COLO668 (cell line): ENCODE measurements around the gene PAEP.

Experiments
- DNase-seq: peaks from one replicate; lab custom pipeline; 2025; ENCODE audit not compliant: unreplicated experiment; lab: John Stamatoyannopoulos, UW

Gene PAEP

DNA sequence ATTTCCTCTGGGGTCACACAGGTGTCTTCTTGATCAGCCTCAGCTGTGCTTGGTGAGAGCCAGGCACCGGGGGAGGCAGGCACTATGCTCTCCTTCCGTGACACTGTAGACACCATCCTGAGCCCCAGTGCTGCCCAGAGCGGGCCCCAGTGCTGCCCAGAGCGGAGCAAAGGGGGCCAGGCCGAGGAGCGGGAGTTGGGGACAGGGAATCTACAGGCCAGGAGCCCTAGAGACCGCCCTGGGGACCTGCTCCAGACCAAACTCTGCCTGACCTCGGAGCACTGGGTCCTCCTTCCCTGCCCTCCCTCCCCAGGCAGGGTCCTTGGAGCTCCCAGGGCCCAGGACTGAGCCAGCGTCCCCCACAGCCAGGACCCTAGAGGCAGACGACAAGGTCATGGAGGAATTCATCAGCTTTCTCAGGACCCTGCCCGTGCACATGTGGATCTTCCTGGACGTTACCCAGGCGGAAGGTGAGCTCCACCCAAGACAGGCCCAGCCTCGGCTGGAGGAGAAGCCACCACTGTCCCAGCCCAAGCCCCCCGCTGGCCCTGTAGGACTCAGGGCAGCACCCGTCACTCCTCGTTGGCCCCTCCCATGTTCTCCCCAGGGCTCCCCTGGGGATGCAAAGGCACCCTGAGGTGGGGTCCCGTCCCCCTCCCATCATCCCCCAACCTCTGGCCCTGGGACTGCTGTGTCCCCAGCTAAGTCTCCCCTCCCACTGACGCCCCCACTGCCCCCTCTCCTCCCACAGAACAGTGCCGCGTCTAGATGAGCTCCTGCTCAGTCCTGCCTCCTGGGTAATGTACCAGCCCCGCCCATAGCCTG is 30.2 kb downstream of the PAEP start:
- no peak for DNase-seq

DNA sequence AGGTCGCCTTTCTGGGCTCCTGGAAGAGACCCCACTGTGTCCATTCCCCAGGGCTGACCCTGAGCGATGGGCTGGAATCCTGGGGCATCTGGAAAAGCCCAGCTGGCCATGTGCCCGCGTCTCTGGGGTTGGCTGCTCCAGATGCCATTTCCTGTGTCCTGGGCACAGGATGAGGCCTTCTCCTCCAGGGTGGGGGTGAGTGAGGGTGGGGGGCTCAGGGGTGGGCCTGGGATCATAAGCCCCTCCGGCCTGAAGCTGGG is 30.7 kb downstream of the PAEP start:
- DNase-seq, result no peak

DNA sequence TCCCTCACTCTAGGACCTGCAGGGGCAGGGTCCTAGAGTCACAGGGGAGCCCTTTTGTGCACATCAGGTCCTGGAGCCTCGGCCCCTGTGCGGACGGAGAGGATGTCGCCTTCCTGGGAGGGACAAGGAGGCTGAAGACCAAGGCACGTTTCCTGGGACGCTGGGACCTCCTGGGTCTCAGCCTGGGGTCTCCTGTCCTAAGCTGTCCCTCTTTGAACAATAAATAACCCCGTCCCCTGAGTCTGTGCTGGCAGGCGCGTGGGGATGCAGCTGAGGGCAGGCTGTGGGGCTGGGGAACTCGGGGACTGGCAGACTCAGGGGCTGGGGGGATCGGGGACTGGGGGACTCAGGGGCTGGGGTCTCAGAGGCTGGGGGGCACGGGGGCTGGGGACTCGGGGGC is 31.1 kb downstream of the PAEP start:
- no peak for DNase-seq

DNA sequence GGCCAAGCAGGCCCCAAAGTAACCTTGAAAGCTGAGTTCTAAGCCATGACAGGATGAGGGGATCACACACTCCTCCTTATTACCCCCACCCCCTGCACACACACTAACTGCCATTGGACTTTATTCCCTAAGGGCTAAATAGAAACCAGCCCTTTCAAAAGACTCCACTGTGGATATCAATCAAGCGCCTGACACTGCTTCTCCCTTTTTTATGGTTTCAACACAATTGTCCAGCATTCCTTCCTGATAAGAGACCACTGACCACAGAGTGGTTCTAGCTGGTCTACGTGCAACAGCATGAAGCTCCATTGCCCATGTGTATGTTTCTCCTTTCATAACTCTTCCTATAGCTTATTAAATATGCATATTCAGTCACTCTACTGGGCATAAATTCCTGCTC is 34.7 kb downstream of the PAEP start:
- DNase-seq, result no peak

DNA sequence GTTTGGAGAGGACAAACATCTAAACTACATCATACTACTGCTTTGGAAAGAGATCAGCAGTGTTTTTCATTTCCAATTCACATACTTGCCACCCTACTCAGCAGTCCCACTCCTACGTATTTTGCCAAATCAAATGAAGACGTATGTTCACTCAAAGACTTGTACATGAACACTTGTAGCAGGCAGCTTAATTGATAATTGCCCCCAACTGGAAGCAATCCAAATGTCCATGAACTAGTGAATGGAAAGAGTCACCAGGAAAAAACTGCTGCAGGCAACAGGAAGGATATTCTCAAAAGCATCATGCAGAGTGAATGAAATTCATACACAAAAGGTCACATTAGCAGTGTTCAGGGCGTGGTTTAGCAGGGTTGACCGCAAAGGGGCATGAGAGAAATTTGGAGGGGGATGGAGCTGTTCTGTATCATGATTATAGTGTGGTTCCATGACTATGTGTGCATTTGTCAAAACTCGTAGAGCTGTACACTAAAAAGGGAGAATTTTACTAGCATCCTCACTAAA is 38.8 kb downstream of the PAEP start:
- no peak for DNase-seq

DNA sequence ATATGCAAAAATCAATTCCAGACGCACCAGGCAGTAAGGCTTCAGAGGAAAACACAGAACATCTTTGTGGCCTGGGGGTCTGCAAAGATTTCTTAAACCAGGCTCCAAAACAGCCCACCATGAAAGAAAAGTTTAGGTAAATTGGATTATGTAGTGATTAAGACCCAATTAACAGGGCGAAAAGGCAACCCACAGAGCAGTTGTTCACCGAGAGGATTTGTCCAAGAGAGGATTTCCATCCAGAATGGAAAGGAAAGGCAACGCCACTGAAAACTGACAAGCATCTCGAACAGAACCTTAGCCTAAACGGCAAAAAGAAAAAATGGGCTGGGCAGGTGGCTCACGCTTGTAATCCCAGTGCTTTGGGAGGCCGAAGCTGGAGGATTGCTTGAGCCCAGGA is 40.4 kb downstream of the PAEP start:
- DNase-seq, result no peak

DNA sequence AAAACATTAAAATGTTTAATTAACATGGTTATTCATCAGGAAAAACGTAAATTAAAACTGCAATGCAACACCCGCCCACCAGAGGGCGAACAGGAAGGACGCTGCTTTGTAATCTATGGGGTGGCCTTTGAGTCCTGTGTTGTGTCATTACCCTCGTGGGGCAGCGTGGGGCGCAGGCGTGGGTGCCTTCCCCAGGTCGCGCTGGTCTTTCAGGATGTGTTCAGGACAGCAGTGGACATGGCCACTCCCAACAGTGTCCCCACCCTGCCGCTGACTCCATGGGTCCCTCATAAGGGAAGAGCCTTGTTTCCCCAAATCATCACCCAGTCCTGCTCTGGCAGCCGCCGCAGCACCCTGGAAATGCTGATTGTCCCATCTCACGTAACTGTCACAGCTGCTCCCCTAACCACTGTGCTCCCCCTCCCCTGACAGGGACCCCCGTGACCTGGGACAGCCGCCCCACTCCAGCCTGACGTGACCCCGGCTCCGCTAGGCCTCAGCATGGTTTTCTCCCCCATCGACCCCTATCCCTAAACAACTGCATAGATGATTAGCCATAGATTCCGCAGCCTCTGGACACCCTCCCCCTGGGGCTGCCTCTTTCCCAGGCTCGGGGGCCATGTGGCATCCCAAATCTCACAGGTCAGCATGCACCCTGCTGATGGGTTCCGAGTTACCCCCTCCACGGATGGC is 41.4 kb downstream of the PAEP start:
- peak; percentile 34 for DNase-seq

DNA sequence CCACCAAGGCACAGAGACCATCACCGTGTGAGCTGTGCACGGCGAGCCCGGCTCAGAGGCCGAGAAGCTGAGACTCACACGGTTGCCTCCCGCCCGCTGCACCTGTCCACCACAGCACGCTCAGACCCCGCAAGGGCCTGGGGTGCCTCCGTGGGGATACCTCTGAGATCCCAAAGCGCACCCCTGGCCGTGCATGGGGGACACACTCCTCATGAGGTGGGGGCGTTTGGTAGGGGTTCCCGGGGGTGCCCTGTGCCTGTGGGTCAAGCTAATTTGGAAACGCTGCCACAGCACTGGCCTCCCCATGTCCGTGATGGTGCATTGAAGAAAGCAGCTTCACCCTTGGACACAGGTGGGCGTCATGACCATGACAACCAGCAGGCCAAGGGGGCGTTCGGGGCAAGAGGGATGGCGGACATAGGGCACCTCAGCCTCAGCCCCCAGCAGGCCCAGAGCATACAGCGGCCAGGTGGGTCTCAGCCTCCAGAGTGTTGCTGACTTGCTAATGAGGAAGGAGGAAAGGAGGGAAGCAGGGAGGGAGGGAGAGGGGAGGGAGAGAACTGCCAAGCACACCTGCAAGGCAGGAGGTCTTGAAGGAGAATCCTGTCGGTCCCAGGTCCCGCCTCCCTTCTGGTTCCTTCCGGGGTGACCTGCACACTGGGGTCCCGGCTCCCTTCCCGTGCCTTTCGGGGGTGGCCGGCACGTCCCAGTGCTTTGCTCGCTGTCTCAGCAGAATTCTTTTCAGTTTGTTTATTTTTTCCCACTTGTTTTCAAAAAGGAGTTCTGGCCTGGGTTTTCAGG is 43.1 kb downstream of the PAEP start:
- no peak for DNase-seq

DNA sequence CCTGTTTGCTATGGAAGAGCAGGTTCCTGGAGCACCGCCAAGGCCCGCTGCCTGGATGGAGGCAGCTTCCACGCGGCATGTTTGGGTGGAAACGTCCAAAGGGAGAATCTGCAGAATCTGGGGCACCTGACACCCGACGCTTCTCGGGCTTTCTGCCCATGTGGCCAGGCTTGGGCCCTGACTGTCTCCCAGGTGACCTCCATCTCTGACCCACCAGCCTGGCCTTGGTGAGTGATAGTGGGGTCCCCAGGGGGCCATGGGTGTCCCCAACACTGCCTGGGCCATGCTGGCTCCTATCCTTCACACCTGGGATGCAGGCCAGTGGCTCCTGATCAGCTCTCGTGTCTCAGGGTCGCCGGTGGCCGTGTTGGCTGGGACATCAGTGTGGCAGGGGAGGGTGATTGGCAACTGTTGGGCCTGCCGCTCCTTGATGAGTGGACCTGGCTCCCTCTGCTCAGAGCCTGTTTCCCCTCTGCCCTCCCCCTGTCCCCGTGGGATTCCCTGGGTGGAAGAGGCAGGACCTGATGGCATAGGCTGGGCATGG is 43.8 kb downstream of the PAEP start:
- DNase-seq, result no peak

DNA sequence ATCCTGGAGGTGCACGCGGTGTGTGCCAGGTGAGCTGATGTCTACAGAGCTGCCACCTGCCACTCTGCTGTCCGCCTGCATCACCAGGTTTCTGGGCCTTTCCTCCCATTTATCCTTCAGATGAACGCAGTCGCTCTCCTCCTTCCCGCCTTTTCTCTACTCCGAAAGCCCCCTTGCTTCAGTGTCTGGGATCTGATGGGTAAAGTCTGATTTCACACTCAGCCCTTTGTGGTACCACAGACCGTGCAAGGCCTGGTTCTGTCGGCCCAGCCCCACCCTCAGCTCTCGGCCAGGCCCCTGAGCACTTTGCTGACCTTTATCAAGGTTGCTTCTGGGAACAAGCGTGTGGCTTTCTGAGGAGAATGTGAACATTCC is 45.3 kb downstream of the PAEP start:
- no peak for DNase-seq

DNA sequence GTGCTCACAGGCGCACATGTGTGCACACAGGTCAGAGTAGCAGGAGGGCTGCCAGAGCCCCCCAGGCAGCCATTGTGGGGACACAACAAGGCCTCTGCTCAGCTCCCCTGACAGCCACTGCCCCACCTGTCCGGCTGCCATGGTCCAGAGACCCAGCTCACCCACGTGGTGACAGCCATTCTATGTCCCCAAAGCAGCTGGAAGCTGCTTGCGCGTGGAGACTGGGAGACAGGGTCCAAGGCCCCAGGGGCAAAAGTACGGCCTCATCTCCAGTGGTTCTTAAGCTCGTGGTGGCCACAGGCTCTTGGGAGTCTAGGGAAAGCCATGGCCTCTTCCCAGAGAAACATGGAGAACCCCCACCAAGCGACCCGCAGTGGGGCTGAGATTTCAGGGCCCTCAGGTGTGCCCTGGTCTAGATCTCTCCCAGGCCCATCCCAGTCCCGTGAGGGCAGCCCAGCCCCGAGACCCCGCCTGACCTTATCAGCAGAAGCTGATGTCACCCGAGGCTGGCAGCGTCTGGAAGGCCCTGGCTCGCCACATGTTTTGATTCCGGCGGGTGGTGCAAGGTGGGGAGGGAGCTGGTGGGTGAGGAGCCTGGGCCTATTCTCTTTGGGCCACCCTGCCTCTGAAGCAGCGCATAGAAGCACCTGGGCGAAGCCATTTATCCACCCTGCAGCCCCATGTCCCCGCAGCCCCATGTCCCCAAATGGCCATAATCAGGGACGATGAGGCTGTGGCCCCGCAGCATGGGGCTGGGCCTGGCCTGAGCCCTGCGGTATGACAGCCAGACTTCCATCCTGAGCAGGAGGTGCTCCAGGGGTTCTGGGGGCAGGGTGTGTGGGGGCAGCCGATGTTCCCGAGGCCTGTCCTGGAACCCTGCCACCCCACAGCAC is 46.1 kb downstream of the PAEP start:
- no peak for DNase-seq

DNA sequence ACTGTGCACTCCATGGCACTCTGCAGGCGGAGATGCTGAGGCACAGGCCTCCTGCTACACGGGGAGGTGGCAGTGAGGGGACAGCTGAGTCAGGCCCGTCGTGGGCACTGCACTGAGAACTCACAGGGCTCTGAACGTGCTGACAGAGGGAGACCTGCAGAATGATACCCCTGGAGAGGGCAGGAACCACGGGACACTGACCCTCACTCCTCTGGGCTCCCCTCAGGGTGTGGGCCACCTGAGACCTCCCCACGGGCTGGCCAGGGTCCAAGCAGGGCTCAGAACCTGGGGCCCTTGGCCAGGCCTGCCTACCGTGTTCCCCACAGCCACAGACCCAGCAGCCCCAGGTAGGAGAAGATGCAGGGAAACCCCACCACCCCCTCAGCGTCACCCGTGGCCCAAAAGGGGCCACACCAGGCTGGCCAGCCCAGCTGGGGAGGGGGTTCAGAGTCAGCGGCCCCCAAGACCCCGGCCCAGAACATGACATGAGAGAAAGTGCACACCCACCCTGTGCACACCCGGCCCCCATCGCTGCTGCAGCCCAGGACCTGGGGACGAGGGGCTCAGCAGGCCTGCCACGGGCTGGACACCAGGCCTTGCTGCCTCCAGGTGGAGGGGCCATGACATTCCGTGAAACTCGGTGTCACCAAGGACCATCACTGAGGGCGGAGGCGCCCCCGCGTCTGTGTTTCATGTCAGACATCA is 46.9 kb downstream of the PAEP start:
- no peak for DNase-seq

DNA sequence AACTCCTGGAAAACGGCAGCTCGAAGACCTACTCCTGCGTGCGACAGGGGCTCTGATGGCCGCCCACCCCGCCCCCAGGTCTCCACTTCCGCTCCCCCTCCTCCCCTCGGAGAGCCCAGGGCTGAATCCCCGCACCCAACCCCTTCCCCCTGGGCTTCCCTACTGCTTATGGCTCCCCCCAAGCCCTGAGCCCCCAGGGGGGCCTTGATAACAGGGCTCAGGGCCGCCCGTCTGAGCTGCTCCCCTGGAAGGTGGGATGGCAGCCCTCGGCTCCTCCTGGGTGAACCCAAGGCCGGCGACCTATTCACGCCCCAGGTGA is 47.4 kb downstream of the PAEP start:
- no peak for DNase-seq

DNA sequence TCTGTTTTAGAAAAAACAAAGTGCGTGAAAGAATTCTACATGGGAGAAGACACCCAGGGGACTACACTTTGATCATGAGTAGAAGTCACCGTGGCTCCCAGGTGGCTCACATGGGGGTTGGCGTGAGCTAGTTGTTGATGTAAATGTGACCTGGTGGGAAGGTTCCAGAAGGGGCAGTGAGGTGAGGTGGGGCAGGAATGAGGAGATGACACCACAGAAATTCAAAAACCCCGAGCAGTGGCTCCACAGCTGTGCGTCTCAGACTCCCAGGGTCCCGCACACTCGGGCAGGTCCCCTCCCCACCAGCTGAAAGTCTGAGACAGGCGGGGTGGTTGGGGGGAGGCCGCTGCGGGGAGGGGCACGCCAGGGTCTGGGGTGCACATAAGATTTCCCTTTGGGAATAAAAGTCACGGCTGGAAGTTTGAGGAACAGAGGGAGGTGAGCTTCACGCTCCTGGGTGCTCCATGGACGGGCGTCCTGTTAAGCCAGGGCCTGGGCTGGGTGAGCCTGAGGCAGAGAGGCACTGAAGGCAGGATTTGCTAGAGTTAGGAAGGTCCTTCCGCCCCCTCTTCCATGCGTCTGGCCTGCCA is 47.9 kb downstream of the PAEP start:
- no peak for DNase-seq

DNA sequence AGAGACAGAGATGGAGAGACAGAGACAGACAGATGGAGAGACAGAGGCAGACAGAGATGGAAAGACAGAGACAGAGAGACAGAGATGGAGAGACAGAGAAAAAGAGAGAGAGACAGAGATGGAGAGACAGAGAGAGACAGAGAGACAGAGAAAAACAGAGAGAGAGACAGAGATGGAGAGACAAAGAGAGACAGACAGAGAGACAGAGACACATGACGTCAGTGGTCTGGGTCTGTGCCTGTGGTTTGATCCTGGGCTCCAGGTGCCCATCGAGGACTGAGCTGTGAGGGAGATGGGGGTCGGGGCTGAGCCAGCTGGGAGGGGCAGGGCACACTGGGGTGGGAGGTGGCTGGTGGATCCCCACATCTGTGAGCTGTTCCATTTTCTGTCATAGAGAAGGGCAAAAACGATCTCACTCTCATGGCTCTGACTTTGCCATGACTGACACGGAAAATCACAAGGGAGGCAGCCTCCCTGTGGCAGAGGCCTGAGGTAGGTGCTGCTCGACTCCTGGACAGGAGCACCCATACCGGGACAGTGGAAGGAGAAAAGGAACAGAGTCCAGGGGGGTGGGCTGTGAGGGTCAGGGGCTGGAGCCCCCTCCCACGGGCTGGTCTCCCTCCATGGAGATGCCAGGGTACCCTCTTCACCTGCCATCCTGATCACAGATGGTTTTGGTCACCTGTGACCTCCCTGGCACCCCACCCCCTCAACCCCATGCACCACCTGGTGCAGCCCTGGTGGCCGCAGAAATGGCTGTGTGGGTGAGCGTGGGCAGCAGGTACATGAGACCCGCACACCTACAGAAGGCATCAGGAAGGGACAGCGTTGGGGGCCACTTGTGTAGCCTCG is 49.0 kb downstream of the PAEP start:
- DNase-seq, result no peak

DNA sequence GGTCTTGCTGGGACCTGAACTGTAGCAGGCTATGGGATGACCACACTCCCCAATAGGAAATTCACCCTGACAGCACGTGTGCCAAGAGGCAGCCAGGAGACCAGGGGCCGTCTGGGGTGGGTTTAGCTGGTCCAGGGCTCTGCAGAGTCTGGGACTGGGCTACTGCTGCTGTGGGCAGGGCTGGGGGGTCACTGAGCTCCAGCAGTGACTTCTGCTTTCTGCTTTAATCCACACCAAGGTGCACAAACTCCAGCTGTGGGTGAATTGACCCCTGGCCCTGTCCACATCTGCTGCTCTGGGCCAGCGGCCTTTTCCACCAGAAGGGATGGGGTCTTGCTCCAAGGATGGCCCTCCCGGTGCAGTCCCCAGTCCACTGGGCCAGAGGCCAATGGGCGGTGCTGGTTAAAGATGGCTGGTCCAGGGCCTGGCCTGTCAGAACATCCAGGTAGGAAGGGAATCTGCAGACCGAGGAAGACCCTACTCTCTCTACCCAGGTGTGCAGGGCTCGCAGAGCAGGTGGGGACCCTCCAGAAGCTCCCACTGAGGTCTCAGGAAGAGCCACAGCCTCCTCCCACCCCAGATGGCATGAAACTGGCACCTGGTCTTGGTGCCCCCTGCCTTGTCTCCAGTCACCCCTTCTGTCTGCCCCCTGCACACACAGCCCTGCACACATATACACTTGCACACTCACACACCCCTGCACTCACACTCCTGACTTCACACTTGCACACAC is 49.8 kb downstream of the PAEP start:
- DNase-seq, result no peak

DNA sequence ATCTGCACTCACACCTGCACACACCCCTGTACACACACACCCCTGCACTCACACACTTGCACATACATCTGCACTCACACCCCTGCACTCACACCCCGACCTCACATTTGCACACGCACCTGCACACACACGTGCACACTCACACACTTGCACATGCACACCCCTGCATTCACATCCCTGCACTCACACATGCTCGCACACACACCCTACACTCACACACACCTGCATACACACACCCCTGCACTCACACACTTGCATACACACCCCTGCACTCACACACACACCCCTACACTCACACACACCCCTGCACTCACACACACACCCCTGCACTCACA is 50.3 kb downstream of the PAEP start:
- DNase-seq, result no peak

DNA sequence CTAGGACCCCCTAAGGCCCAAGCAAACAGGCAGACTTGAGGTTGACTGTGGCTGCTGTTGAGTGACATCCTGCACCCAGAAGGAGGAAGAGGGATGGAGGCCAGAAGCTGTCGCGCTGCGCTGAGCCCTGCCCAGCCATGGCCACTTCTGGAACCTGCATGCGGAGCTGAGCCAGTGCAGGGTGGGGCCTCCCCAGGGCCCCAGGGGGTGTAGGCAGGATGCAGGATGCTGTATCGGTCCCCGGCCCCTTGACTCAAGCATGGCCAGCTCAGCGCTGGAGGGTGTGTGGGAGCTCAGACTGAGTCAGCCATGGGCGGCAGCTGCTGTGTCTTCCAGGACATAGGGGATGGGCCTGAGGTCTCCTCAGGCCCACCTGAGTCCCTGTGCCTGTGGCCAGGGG is 50.9 kb downstream of the PAEP start:
- DNase-seq, result no peak
